Right lung (tissue), 5 donors: ENCODE results near the gene CCDC149. TPM values are rescaled to one million over a fixed set of nuclear protein-coding genes. Genes with fewer than 3 reads are reported as not detected.

Experiments
- DNase-seq, 2 donors: peaks; one replicate each; pipeline ENCODE4 v3.0.0-alpha.2; 2013
- polyA plus RNA-seq, 5 donors: library from polyadenylated mRNA; unstranded; fragments of 120-200 nt; gene quantifications; one replicate each; pipeline versions ENCODE4 v1.2.1 to v1.2.3, GENCODE V29; 2013; ENCODE audit warnings: inconsistent platforms in 1 of 5, low replicate concordance in 1 of 5; ENCODE audit not compliant: insufficient read length in 5 of 5, insufficient read depth in 1 of 5

The CCDC149 gene
- polyA plus RNA-seq, 5 donors = 18.4 to 22.9 (median 20.5) TPM

DNA sequence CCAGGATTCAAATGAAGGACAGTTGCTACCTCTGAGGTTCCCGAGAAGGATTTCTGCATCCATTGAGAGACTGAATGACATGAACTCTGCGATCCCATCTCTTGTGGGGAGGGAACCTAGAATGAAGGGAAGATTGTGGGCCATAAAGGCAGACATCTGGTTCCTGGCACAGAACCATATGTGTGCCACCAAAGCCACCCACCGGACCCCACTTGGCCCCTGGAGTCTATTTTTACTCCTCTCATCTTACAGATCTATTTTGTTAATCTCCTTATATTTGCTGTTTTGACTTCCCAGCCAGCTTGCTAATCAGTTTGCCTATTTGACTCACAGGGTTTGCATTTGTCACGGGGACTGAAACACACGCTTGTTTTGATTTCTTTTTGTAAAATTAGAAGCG is 110.2 kb downstream of the CCDC149 start:
- no peak for DNase-seq

DNA sequence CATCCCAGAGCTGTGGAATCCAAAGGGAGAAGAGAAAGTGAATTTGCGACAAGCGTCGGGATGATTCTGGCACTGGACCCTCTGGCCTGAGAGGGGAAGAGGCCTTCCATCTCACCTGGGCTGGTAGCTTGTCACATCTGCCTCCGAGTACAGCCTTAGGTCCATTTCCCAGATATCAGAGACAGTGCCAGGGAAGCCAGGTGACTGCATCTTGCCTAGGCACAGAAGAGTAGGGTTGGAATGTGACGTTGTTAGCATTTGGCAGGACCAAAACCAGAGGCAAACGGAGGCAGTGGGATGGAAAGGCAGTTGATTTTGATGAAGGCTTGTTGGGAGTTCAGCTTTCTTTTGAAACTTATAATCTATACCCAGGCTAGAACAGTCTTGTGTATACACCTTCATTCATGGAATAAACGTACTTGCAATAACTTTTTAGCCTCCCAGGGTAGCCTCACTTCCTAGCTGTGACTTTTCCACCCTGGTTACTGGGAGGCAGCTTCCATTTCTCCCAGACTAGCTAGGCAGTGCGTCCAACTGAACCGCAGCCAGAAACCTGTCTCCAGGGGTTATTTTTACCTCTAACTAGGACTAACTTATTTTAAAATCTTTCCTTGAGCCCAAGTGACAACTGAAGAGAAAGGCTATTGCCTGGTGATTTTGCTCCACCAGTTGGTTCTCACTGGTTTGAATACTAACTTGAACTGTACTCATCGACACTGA is 111.5 kb downstream of the CCDC149 start:
- DNase-seq = no peak

DNA sequence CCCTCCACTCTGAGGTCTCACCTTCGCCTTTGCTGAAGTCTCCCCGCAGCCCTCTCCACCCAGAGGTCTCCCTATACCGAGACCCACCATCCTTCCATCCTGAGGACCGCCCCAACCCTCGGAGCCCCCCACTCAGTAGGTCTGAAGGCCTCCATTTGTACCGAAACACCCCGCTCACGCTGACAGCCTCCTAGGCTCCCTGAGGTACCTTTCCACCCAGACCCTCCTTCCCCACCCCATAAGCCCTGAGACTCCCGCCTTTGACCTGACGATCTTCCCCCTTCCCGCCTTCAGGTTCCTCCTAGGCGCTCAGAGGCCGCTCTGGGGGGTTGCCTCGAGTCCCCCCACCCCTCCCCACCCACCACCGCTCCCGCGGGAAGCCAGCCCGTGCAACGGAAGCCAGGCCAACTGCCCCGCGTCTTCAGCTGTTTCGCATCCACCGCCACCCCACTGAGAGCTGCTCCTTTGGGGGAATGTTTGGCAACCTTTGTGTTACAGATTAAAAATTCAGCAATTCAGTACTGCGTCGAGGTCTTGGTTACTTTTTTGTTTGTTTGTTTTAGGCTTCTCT is 112.4 kb downstream of the CCDC149 start:
- peak; percentile 74 to 82 for DNase-seq

DNA sequence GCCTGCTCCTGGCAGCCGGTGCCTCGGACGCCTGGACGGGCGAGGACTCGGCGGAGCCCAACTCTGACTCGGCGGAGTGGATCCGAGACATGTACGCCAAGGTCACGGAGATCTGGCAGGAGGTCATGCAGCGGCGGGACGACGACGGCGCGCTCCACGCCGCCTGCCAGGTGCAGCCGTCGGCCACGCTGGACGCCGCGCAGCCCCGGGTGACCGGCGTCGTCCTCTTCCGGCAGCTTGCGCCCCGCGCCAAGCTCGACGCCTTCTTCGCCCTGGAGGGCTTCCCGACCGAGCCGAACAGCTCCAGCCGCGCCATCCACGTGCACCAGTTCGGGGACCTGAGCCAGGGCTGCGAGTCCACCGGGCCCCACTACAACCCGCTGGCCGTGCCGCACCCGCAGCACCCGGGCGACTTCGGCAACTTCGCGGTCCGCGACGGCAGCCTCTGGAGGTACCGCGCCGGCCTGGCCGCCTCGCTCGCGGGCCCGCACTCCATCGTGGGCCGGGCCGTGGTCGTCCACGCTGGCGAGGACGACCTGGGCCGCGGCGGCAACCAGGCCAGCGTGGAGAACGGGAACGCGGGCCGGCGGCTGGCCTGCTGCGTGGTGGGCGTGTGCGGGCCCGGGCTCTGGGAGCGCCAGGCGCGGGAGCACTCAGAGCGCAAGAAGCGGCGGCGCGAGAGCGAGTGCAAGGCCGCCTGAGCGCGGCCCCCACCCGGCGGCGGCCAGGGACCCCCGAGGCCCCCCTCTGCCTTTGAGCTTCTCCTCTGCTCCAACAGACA is 113.1 kb downstream of the CCDC149 start:
- no peak for DNase-seq

DNA sequence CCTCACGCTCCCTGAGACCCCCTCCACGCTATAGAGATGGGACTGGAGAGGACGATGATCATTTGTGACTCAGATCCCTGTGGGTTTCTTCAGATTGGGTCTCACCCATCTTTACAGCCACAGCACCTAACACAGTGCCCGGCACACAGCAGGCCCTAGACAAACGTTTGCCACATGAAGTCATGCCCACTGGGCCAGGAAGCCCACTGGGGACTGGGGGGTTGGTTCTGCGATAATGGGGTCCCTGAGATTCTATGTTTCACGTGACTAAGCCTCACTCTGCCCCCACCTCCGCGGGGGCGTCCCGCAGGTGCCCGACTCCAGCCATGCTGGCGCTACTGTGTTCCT is 113.7 kb downstream of the CCDC149 start:
- no peak for DNase-seq

DNA sequence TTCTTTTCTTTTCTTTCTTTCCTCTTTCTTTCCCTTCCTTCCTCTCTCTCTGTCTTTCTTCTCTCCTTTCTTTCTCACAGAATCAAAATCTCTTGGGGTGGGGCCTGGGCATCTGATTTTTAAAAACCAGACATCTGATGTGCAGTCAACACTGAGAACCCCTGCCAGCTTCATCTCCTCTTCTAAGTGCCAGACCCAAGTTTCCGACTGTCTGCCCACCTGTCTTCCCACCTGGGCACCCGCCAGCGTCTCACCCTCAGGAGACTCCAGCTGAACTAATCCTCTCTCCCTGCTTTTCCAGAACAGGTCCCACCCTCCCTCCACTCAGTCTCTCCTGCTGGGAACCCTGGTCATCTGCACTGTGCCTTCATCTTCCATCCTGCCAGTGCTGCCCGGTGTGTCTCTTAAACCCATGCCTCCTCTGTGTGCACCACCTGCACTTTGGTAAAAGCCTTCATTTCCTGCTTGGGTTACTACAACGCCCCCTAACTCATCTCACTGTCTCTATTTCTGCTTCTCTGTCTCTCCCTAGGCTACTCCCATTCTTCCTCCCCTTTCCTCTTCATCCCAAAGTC is 114.7 kb downstream of the CCDC149 start:
- DNase-seq = no peak

DNA sequence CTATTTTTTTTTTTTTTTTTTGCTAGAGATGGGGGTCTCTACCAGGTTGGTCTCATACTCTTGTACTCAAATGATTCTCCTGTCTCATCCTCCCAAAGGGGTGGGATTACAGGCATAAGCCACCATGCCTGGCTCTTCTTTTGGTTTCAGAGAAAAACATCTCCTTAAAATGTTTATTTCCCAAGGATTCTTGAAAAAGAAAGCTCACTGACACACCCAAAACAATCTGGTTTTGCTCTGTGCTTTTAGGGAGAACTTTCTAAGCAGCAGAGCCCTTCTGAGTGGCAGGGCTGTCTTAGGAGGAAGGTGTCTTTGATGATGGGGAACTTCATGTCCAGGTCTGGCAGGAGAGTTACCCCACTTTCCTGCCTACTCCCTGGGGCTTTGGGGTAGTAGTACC is 116.2 kb downstream of the CCDC149 start:
- DNase-seq = no peak

DNA sequence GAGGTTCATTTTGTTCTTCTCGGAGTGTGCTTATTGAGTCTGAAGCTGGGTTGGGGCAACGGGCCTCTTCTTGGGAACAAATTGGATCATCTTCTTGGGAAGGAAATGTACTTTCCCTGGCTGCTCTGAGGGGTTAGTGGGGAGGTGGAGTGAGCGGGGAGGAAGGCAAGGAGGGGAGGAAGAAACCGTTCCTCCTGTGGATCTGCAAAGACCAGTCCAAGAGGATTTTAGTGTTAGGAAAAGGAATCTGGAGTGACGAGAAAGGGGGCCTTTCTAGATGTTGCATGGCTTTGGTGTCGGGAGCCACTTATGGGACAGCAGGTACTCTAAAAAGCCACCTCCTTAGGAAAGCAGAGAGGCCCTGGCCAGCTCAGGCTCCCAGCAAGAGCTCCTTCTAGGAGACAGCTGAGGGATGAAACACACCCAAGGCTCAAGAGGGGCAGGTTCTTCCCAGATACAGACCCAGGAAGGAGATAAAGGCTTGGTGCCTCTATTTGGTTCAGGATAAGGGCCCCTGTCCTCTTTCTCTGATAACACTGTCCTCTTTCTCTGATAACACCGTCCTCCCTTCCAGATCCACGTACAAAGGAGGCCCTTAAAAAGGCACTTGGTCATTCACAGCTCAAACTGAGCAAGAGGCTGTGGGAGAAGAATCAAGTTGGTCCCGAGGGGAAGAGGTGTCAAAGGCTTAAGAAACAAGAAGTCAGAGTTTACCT is 117.0 kb downstream of the CCDC149 start:
- no peak for DNase-seq

DNA sequence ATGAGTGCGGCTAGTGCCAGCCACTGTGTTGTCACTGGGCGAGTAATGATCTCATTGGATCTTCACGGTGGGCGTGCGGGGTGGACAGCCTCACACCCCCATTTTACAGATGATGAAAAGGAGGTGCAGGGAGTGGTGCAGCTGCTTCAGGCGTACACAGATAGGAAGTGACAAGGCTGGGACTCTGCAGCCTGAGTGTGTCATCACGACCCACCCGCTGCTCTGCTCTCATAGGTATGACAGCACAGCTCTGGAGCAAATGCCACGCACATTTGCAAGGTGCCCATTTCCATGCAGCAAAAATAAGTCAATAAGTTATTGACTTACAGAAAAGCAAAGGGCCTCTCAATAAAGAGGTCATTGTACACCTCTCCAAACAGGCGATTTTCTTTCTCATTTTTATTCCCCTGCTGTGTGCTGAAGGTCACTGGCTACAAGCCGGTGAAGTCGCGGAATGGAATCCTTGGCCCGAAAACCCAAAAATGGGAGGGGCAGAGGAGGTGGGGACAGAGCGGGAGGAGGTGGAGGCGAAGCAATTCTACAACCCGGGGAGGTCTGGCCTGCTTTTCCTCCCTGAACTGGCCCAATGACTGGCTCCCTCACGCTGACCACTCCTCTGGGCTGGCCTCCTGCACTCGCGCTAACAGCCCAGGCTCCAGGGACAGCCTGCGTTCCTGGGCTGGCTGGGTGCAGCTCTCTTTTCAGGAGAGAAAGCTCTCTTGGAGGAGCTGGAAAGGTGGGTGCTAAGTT is 117.8 kb downstream of the CCDC149 start, which contains the start of gene SOD3:
Gene SOD3, plus strand, starts transcription at position 658 of the 750 bp plus-strand sequence. CDS start 3,949 bp downstream, outside the sequence.
- DNase-seq = peak in 1 of 2 donors; percentile 62

DNA sequence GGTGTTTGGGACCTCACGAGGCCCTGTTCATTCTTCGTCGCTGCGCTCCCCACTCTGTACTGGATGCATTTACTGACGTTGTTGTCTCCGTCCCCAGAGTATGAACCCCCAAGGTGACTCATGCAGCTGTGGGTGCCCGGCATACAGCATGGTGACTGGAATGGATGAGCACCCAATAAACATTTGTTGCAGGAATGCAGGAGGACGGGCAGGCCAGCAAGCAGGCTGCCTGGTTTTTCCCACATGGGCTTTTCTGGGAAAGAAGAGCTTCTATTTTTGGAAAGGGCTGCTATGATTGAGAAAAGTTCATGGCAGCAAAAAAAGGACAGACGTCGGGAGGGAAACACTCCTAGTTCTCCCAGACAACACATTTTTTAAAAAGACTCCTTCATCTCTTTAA is 118.4 kb downstream of the CCDC149 start:
- no peak for DNase-seq

DNA sequence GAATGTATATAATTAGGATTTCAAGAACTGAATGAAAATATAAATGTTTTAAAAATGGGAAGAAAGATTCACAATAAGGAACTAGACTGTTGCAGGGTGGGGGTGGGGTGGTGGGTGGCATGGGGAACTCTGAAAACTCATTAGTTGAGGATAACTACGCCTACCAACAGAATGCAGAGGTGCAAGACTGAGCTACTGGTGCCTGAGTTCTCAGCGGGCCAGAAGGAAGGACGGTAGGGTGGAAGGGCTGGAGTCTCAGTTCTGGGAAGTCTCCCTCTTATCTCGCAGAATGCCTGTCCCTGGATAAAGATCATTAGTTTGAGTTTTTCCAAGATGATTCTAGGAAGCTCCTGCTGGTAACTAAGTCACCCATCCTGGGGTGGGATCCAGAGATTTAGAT is 118.8 kb downstream of the CCDC149 start:
- DNase-seq = no peak

DNA sequence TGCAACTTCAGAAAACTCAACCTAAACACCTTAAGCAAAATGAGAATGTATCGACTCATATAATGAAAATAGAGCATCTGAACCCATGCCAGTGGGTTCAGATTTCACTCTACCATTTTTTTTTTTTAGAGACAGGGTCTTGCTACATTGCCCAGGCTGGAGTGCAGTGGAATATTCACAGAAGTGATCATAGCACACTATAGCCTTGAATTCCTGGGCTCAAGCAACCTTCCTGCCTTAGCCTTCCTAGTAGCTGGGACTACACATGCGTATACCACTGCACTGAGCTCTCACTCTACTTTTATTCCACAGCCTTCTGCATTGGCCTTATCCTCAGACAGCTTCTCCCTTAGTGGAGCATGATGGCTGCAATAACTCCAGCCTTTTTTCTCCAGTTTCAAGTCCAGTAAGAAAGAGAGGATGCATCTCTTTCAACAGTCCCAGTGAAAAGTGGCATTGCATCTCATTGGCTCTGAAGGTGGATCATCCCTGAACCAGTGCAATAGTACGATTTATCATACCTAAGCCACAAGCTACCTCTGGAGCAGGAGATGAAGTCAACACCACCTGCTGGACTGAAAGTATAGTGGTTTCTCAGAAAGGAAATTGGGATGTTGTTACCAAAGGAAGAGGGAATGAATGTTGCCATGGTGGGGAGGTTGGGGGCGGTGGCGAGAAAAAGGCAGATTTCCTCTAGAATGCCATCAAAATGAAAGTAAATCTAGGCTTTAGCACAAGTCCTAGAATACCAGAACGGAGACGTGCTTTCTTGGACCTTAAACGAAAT is 119.4 kb downstream of the CCDC149 start:
- DNase-seq = no peak

DNA sequence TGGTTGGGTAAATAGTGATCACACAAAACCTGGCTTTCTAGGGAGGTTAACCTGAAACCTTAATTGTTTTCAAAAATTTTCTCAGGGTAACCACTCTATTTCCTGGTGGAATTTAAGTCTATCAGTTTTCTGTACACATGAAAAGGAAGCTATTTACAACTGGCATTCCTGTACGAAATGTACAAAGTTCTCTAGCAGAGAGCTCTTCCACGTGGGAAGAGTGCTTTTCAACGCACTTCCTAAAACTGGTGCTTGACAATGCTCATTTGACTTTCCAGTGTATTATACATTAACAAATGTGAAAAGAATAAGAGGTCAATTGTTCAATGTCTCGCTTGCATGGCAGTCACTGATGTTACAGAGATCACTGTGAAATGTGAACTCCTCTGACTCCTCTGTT is 120.3 kb downstream of the CCDC149 start:
- DNase-seq = no peak

DNA sequence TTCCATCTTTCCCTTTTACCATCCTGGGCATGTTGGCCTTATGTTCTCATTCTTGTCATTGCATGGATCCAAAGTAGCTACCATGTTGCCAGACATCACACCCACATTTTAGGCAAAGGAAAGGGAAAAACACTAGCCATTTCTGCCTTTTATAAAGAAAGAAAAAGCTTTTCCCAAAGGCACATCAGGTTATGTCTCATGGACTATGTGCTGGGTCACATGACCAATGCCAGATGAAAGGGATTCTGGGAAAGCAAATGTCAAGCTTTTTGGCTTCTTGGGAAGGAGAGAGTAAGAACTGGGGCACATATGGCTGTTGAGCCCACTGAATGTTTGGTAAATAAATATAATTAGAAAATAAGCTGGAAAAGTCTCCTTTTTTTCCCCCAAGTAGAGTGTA is 121.8 kb downstream of the CCDC149 start:
- DNase-seq = no peak

DNA sequence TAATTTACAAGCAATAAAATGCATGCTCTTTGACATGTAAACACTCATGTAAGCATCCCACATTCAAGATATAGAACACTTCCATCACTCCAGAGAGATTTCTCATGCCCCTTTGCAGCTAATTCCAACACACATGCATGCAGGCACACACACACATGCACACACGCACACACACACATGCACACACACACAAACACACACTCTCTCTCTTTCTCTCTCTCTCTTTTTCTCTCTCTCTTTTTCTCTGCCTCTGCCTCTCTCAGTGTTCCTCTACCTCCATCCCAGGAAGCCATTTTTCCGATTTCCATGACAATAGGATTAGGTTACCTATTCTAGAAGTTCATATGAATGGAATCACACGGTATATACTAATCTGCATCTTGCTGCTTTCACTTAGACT is 129.3 kb downstream of the CCDC149 start:
- no peak for DNase-seq

DNA sequence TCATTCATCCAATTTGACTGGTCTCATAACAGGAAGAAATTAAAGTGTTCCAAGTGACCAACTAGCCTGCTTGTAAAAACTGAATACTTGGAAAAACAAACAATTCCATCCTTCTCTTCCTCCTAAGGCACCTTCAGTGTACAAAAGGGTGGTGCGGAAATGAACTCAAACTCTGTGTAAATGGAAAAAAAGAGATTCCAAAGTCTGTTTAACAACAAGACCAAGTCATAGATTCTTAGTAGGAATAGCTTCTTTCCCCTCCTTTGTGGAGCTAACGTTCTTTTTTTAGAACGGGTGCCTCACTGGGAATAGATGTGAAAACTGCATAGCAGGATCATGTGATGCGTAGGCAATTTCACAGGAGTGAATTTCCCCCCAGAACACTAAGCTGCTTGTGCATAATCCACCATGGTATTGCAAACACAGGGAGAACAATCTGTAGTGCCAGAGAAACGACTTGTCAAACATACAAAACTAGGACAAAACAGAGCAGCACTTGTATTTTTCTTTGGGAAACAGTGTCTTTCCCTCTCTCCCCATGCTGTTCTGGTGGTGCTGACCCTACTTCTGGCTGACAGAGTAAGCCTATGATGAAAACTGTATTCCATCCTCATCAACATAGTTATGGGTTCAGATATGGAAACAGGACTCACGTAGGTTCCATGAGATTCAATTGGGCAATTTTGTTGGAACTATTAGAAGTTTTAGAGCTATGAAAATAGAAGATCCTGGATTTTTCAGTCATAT is 130.7 kb downstream of the CCDC149 start:
- no peak for DNase-seq

DNA sequence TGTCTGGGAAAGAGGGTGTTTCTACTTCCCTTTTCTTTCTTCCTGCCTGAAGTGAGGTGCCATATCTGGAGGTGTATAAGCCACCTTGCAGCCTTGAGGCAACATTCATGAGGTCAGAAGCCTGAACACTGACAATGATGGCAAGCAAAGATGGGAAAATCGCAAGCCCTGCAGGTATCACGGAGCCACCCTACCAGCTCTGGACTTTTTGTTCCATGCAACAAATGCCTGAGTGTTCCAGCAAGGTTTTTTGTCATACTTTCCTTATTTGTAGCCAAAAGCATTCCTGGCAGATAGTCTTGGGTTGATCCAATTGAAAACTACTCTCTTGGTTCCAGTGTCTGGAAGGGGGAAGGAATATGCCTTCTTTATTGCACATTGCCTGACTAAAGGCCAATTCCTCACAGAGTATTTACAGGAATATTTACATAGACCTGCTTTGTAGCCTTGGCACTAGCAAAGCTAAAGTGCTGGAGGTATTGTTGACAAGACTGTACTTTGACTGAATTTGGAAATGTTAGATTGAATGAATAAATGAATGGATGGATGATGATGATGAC is 131.8 kb downstream of the CCDC149 start:
- DNase-seq = no peak

DNA sequence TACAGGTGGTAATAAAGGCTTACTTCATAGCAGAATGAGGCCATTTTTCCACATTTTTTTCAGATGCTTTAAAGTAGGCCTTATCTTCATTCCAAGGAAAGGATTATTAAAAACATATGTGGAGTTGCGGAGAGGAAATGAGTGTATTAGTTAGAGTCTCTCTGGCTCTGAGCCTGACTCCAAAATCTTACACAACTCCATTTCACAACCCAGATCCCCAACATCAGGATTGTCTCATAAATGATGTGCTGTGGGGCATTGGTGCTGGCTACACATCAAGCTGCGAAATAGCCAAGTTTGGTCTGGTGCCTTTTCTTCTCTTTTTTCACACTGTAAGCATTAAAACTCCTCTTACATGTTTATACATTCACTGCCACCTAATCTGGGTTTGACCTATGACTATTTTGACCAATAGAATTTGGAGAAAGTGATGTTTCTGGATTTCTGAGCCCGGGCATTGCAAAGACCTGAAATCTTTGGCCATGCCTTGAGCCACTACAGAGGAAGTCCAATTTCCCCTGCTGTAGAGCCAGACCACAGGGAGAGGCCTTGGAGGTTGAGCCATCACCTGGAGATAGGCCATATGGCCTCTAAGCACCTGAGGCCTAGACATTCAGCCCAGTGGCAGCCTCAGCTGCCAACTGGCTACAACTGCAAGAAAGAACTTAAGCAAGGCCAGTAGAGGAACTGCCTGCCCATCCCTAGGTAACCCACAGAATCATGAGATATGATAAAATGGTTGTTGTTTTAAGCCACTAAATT is 134.2 kb downstream of the CCDC149 start:
- peak; percentile 91 to 94 for DNase-seq
